Peyer's patch (tissue), 4 donors: Measurements from ENCODE around the gene SYNE2. TPM values are rescaled to one million over a fixed set of nuclear protein-coding genes. Genes with fewer than 3 reads are reported as not detected.

Source experiments
- DNase-seq, 3 donors: peaks; one replicate each; pipeline ENCODE4 v3.0.0-alpha.2; 2017 to 2019
- H3K27ac ChIP-seq, 4 donors: fragments of 200-600 bp; sonication (generic); one replicate each; pipeline ENCODE4 v1.5.1; 2016 to 2019
- H3K27me3 ChIP-seq, 2 donors: fragments of 200-600 bp; sonication (generic); one replicate each; pipeline ENCODE4 v1.5.1; 2019
- H3K36me3 ChIP-seq, 3 donors: fragments of 200-600 bp; sonication (generic); one replicate each; pipeline ENCODE4 v1.5.1; 2016 to 2019
- H3K4me1 ChIP-seq, 4 donors: fragments of 200-600 bp; sonication (generic); one replicate each; pipeline ENCODE4 v1.5.1; 2016 to 2019
- H3K4me3 ChIP-seq, 4 donors: fragments of 200-600 bp; sonication (generic); 1 replicate in 3 of 4; 2 replicates in 1 of 4; pipeline ENCODE4 v1.5.1; 2016 to 2019; ENCODE audit warnings: mild to moderate bottlenecking in 1 of 4
- H3K9me3 ChIP-seq, 4 donors: fragments of 200-600 bp; sonication (generic); one replicate each; pipeline ENCODE4 v1.5.1; 2016 to 2019; ENCODE audit warnings: mild to moderate bottlenecking in 1 of 4
- CTCF ChIP-seq, 6 experiments: fragments of 450-650 bp in 4 of 6; fragments of 200-600 bp in 2 of 6; sonication (generic) in 1 of 6; IDR thresholded peaks; one replicate each; pipeline ENCODE4 v1.5.1; 2017 to 2019; ENCODE audit warnings: antibody characterized with exemption in 6 of 6, mild to moderate bottlenecking in 3 of 6, moderate library complexity in 1 of 6
- POLR2A ChIP-seq, 2 donors: fragments of 450-650 bp; IDR thresholded peaks; one replicate each; pipeline ENCODE4 v1.5.1; 2017; ENCODE audit warnings: antibody characterized with exemption in 2 of 2, mild to moderate bottlenecking in 2 of 2, moderate library complexity in 2 of 2
- total RNA-seq, 4 donors: library from RNA; depleted of rRNA; stranded (reverse); fragments of >200 nt; gene quantifications; one replicate each; pipeline ENCODE4 v1.1.0, GENCODE V29; 2016

SYNE2 gene
- total RNA-seq, 4 donors from 2014 or later, result 106 to 243 (median 153) TPM

- Histone ChIP-seq H3K4me3 (no peak overlapping the region), H3K27me3 (no peaks in the 10 kb centered on the region), H3K9me3 (no peaks in the 10 kb centered on the region), H3K27ac (no peak overlapping the region), H3K36me3 (peaks cover 0 to 20% (median 0%) of the 10 kb centered on the region in 3 donors), H3K4me1 (no peaks in the 10 kb centered on the region)
- TF ChIP-seq POLR2A (IDR thresholded peaks at IDR 0.05) (no peak), CTCF (IDR thresholded peaks at IDR 0.05) (no peak)
- no peak for DNase-seq
These were observed 208.9 kb downstream of the SYNE2 start for GRCh38 chr14:64061706-64062105.

DNA sequence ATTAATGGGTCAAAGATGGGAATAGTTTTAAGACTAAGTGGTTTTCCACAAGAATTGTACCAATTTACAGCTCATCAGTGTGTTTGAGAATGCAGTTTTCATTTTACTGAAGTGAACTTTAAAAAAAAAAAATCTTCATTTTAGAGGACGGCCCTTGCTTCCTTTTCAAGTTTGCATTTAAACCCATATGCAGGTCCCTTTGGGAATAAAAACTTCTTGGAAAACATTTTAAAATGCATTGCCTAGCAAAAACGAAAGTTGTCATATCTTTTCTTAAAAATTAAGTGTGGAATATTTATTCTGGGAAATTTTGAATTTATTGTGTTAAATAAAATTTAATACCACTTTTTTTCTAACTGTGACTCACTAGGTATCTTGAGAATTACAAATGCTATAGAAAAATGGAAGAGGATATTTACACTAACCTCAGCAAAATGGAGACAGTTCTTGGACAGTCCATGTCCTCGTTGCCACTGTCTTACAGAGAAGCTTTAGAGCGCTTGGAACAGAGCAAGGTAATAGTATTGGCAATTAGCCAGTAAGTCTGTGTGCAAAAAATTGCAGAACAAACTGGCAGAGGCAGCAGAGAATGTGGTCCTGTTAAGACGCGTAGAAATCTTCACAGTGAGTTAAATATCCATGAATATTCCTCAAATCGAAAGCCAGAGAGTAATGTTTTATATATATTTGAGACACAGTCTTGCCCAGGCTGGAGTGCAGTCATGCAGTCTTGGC is 209.7 kb downstream of the SYNE2 start:
- Histone ChIP-seq H3K4me1 (no peaks in the 10 kb centered on the region), H3K27ac (no peak overlapping the region), H3K27me3 (no peaks in the 10 kb centered on the region), H3K36me3 (peaks cover 0 to 22% (median 0%) of the 10 kb centered on the region in 3 donors), H3K9me3 (no peaks in the 10 kb centered on the region), H3K4me3 (no peak overlapping the region)
- TF ChIP-seq POLR2A (IDR thresholded peaks at IDR 0.05) (no peak), CTCF (IDR thresholded peaks at IDR 0.05) (no peak)
- DNase-seq, result no peak

GRCh38 chr14:64064447-64064846 is 211.6 kb downstream of the SYNE2 start:
- H3K9me3 ChIP-seq, result no peaks in the 10 kb centered on the region
- no peak for DNase-seq
- no peak for TF ChIP-seq POLR2A (IDR thresholded peaks at IDR 0.05)
- no peak for TF ChIP-seq CTCF (IDR thresholded peaks at IDR 0.05)
- H3K4me1 ChIP-seq, result no peaks in the 10 kb centered on the region
- H3K36me3 ChIP-seq, result peaks cover 0 to 30% (median 0%) of the 10 kb centered on the region in 3 donors
- H3K4me3 ChIP-seq, result no peak overlapping the region
- H3K27ac ChIP-seq, result no peak overlapping the region
- H3K27me3 ChIP-seq, result no peaks in the 10 kb centered on the region

GRCh38 chr14:64069634-64070359 is 217.0 kb downstream of the SYNE2 start:
- TF ChIP-seq POLR2A (IDR thresholded peaks at IDR 0.05) (no peak), CTCF (IDR thresholded peaks at IDR 0.05) (no peak)
- no peak overlapping the region for H3K27ac ChIP-seq
- DNase-seq, result no peak

GRCh38 chr14:64074961-64075612 is 222.3 kb downstream of the SYNE2 start:
- Histone ChIP-seq H3K27ac (no peak overlapping the region), H3K9me3 (no peaks in the 10 kb centered on the region), H3K4me1 (no peaks in the 10 kb centered on the region), H3K27me3 (no peaks in the 10 kb centered on the region), H3K36me3 (peaks cover 0 to 48% (median 0%) of the 10 kb centered on the region in 3 donors), H3K4me3 (no peak overlapping the region)
- TF ChIP-seq POLR2A (IDR thresholded peaks at IDR 0.05) (no peak), CTCF (IDR thresholded peaks at IDR 0.05) (no peak)
- DNase-seq, result no peak

More at GRCh38 chr14:64069634-64070359, 217.0 kb downstream of the SYNE2 start:
- Histone ChIP-seq H3K4me1 (no peaks in the 10 kb centered on the region), H3K36me3 (peaks cover 0 to 62% (median 0%) of the 10 kb centered on the region in 3 donors), H3K4me3 (no peak overlapping the region), H3K27me3 (no peaks in the 10 kb centered on the region), H3K9me3 (no peaks in the 10 kb centered on the region)
